ENCODE data around the gene RHOT2. TPM values are rescaled to one million over a fixed set of nuclear protein-coding genes. Genes with fewer than 3 reads are reported as not detected.

Gene RHOT2
- total RNA-seq, 1 donor from 2014 or later: 121 TPM

GRCh38 chr16:704552-705380, 36.8 kb downstream of the RHOT2 start:
- Mint-ChIP-seq H3K4me3 (ENCODE audit: unreplicated experiment) (no peak overlapping the region), H3K27ac (ENCODE audit: unreplicated experiment) (no peak overlapping the region), H3K27me3 (ENCODE audit: unreplicated experiment) (peaks cover 28% of the 10 kb centered on the region), H3K9me3 (ENCODE audit: unreplicated experiment) (no peaks in the 10 kb centered on the region), H3K36me3 (ENCODE audit: low read depth, unreplicated experiment) (no peaks in the 10 kb centered on the region), H3K4me1 (ENCODE audit: unreplicated experiment) (no peaks in the 10 kb centered on the region)
- DNase-seq (ENCODE audit: low spot score): no peak
- no peak for TF ChIP-seq CTCF (IDR thresholded peaks at IDR 0.05; ENCODE audit: unreplicated experiment)

DNA sequence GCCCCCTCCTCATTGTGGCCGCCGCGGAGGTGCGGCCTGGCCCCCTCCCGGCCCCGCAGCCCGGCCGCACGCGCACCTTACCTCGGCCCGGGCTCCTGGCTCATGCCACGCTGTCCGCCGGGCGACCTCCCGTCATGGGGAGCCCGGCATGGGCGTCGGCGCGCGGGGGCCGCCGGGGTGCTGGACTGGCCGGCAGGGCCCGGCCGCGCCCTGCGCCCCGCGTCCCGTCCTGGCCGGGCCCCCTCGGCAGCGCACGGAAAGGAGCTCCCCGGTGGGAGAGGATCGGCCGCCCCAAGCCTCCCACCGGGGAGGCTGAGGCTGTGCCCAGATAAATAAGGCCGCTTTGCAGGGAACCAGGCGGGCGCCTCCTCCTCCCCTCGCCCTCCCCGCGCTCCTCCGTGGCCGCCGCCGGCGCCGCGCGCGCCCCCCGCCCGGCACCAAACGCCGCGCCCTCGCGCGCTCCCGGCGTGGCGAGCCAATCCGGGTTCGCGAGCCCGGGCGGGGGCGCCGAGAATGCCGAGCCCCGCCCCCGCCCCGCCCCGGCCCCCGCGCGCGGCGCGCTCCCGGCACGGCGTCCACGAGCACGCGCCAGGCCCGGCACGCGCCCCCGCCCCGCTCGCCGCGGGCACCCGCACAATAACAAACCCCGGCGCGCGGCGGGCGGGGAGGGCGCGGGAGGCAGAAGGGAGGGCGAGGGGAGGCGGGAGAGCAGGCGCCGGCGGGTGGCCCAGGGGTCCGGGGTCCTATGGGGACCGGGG, 37.7 kb downstream of the RHOT2 start, which contains the start of gene FBXL16:
TSS of gene FBXL16 (minus strand) at position 371 of the 758 bp plus-strand sequence. CDS start 8,396 bp downstream, outside the sequence.
- DNase-seq (ENCODE audit: low spot score): no peak
- TF ChIP-seq CTCF (IDR thresholded peaks at IDR 0.05; ENCODE audit: unreplicated experiment): no peak
- peaks cover 30% of the 10 kb centered on the region for H3K27me3 Mint-ChIP-seq (ENCODE audit: unreplicated experiment)
- H3K36me3 Mint-ChIP-seq (ENCODE audit: low read depth, unreplicated experiment): no peaks in the 10 kb centered on the region
- no peaks in the 10 kb centered on the region for H3K9me3 Mint-ChIP-seq (ENCODE audit: unreplicated experiment)
- no peaks in the 10 kb centered on the region for H3K4me1 Mint-ChIP-seq (ENCODE audit: unreplicated experiment)
- H3K27ac Mint-ChIP-seq (ENCODE audit: unreplicated experiment): no peak within 1 kb of the TSS
- no peak within 1 kb of the TSS for H3K4me3 Mint-ChIP-seq (ENCODE audit: unreplicated experiment)

- no peaks in the 10 kb centered on the region for H3K4me1 Mint-ChIP-seq (ENCODE audit: unreplicated experiment)
- TF ChIP-seq CTCF (IDR thresholded peaks at IDR 0.05; ENCODE audit: unreplicated experiment): no peak
- DNase-seq (ENCODE audit: low spot score): no peak
- peaks cover 28% of the 10 kb centered on the region for H3K27me3 Mint-ChIP-seq (ENCODE audit: unreplicated experiment)
- H3K27ac Mint-ChIP-seq (ENCODE audit: unreplicated experiment): no peak overlapping the region
- H3K36me3 Mint-ChIP-seq (ENCODE audit: low read depth, unreplicated experiment): no peaks in the 10 kb centered on the region
- no peaks in the 10 kb centered on the region for H3K9me3 Mint-ChIP-seq (ENCODE audit: unreplicated experiment)
- H3K4me3 Mint-ChIP-seq (ENCODE audit: unreplicated experiment): no peak overlapping the region
Measured at GRCh38 chr16:706189-707061, 38.5 kb downstream of the RHOT2 start.

DNA sequence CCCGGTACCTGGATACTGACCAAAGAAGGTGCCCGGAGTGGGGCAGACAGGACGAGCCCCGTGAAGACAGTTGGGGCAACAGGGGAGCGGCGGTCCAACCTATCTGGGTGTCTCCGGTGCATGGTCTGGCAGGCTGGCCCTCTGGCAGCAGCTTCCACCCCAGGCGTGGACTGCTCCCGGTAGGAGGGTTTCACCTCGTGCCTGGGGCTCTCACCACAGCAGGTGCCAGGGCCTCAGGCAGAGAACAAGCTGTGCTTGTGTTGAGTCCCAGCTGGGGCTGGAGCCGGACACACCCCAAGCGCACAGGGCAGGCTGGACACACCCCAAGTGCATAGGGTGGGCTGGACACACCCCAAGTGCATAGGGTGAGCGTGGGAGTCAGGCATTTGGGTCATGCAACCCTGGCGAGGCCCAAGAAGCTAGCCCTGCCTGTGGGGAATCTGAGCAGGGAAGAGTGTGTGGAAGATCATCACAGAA, 39.2 kb downstream of the RHOT2 start:
- Mint-ChIP-seq H3K27ac (ENCODE audit: unreplicated experiment) (no peak overlapping the region), H3K4me3 (ENCODE audit: unreplicated experiment) (no peak overlapping the region), H3K36me3 (ENCODE audit: low read depth, unreplicated experiment) (no peaks in the 10 kb centered on the region), H3K27me3 (ENCODE audit: unreplicated experiment) (peaks cover 25% of the 10 kb centered on the region), H3K9me3 (ENCODE audit: unreplicated experiment) (no peaks in the 10 kb centered on the region), H3K4me1 (ENCODE audit: unreplicated experiment) (no peaks in the 10 kb centered on the region)
- no peak for TF ChIP-seq CTCF (IDR thresholded peaks at IDR 0.05; ENCODE audit: unreplicated experiment)
- no peak for DNase-seq (ENCODE audit: low spot score)

All from endothelial cell (in vitro differentiated cells).